ENCODE results near the gene APOD. TPM values are rescaled to one million over a fixed set of nuclear protein-coding genes. Genes with fewer than 3 reads are reported as not detected.

The APOD gene
- total and polyA plus RNA-seq, 2 of the 4 experiments (the other 2 are of a cell fraction): 0.36 TPM; not detected in 1

- Histone ChIP-seq H4K20me1 (ENCODE audit: insufficient read depth, low read length) (no peaks in the 10 kb centered on the region), H3K4me2 (ENCODE audit: low read depth, low read length) (no peak overlapping the region), H2BK5ac (ENCODE audit: low read depth, low read length, poor library complexity, severe bottlenecking) (no peak overlapping the region), H3K27ac (ENCODE audit: insufficient read depth, low read length) (no peak overlapping the region), H3K9me1 (ENCODE audit: insufficient read depth, low read length) (no peaks in the 10 kb centered on the region), H3K9me3 (ENCODE audit: control insufficient read depth, insufficient read depth, low read length) (no peaks in the 10 kb centered on the region), H2AK9ac (replicated peaks; ENCODE audit: low read depth, low read length, poor library complexity) (no peak overlapping the region), H3K4me1 (ENCODE audit: control insufficient read depth, insufficient read depth, low read length) (no peaks in the 10 kb centered on the region), H3K36me3 (ENCODE audit: control insufficient read depth, insufficient read depth, low read length) (no peaks in the 10 kb centered on the region), H3K56ac (ENCODE audit: extremely low read depth, insufficient read depth, low read length) (no peak overlapping the region), H4K91ac (ENCODE audit: insufficient read depth, low read depth, low read length) (no peak overlapping the region), H2AK5ac (ENCODE audit: low read depth, low read length) (no peak overlapping the region), H3K23ac (ENCODE audit: low read depth, low read length) (no peak overlapping the region), H3K18ac (ENCODE audit: low read depth, low read length) (no peak overlapping the region), H2BK120ac (ENCODE audit: low read depth, low read length) (no peak overlapping the region), H2AFZ (replicated peaks; ENCODE audit: low read length, poor library complexity) (no peak overlapping the region), H4K5ac (ENCODE audit: low read depth, low read length) (no peak overlapping the region), H3K79me1 (ENCODE audit: low read depth in 1 of 2, low read length in 2 of 2) (no peaks in the 10 kb centered on the region), H3K4ac (ENCODE audit: low read depth, low read length) (no peak overlapping the region), H2BK15ac (ENCODE audit: low read depth, low read length) (no peak overlapping the region), H3K9ac (ENCODE audit: low read depth, low read length) (no peak overlapping the region), H3K14ac (replicated peaks; ENCODE audit: low read depth, low read length) (no peak overlapping the region), H3K4me3 (ENCODE audit: insufficient read depth, low read depth, low read length) (no peak overlapping the region), H4K8ac (ENCODE audit: low read depth in 2 of 2, low read length in 2 of 2) (no peak overlapping the region), H3K27me3 (ENCODE audit: control insufficient read depth, insufficient read depth, low read length) (peaks cover 22% of the 10 kb centered on the region), H2BK20ac (ENCODE audit: low read depth, low read length) (no peak overlapping the region)
- ATAC-seq (ENCODE audit: low read depth) (no peak), DNase-seq (no peak)
- POLR2A ChIA-PET (ENCODE audit: unreplicated experiment): no interaction called here
- WGBS, 2 experiments (ENCODE audit: extremely low coverage in 2 of 2, insufficient read length in 1 of 2): no CpG with 5 or more reads among the region's 3 CpGs
- CTCF ChIA-PET: interaction anchor here (0.9 kb wide), 1 partner anchor 26 kb away, joined by 3 read pairs; no protein-coding TSS in a partner anchor
- no peak for TF ChIP-seq CEBPB (IDR thresholded peaks at IDR 0.05; ENCODE audit: low read depth, low read length)
- TF ChIP-seq MAZ (IDR thresholded peaks at IDR 0.05; ENCODE audit: borderline replicate concordance, low read depth, low read length): no peak
- TF ChIP-seq ELK1 (IDR thresholded peaks at IDR 0.05; ENCODE audit: borderline replicate concordance, low read depth, low read length): no peak
- TF ChIP-seq RAD21 (IDR thresholded peaks at IDR 0.05; ENCODE audit: low read length): no peak
- no peak for TF ChIP-seq CHD1 (IDR thresholded peaks at IDR 0.05; ENCODE audit: low read depth, low read length)
- no TSS peak for BruUV-seq (replicated peaks)
- in situ Hi-C loops (cut with MboI; ENCODE audit: low sequenced_read_pairs): no loop called here
- dilution Hi-C loops (cut with HindIII; ENCODE audit: low sequenced_read_pairs, unreplicated experiment): no loop called here
- intact Hi-C loops (cut with micrococcal nuclease): no loop called here
Measured at GRCh38 chr3:195596765-195597171, 13.0 kb upstream of the APOD start.

Data from IMR-90 (cell line).